ENCODE data around the gene TUBE1. TPM values are rescaled to one million over a fixed set of nuclear protein-coding genes. Genes with fewer than 3 reads are reported as not detected.

The TUBE1 gene
- total RNA-seq, 1 donor = 49.6 TPM

GRCh38 chr6:112029045-112029822, 58.0 kb downstream of the TUBE1 start:
- H3K79me2 ChIP-seq (ENCODE audit: insufficient read depth, low read length) = no peaks in the 10 kb centered on the region
- no peaks in the 10 kb centered on the region for H3K9me3 ChIP-seq (ENCODE audit: low read depth, low read length)
- peak; percentile 89 for TF ChIP-seq CTCF (IDR thresholded peaks at IDR 0.05; ENCODE audit: extremely low read depth, low read depth, low read length)
- no peak overlapping the region for H3K4me2 ChIP-seq (ENCODE audit: insufficient read depth, low read length)
- no peaks in the 10 kb centered on the region for H3K36me3 ChIP-seq (ENCODE audit: insufficient read depth, low read length)
- peaks cover 2% of the 10 kb centered on the region for H3K27me3 ChIP-seq (ENCODE audit: insufficient read depth, low read length)
- no peak overlapping the region for H2AFZ ChIP-seq (ENCODE audit: low read length)
- H3K27ac ChIP-seq (ENCODE audit: low read depth, low read length) = no peak overlapping the region
- peaks cover 11% of the 10 kb centered on the region for H3K4me1 ChIP-seq (ENCODE audit: insufficient read depth, low read length)
- no peaks in the 10 kb centered on the region for H4K20me1 ChIP-seq (ENCODE audit: insufficient read depth, low read length)
- DNase-seq (ENCODE audit: insufficient read length, low spot score, missing footprints) = no peak
- H3K4me3 ChIP-seq (ENCODE audit: insufficient read depth, low read length) = no peak overlapping the region

GRCh38 chr6:112027942-112028674, 59.2 kb downstream of the TUBE1 start:
- no peak for DNase-seq (ENCODE audit: insufficient read length, low spot score, missing footprints)

GRCh38 chr6:112026933-112027332, 60.3 kb downstream of the TUBE1 start:
- no peaks in the 10 kb centered on the region for H3K36me3 ChIP-seq (ENCODE audit: insufficient read depth, low read length)
- H3K27me3 ChIP-seq (ENCODE audit: insufficient read depth, low read length) = peaks cover 2% of the 10 kb centered on the region
- no peaks in the 10 kb centered on the region for H4K20me1 ChIP-seq (ENCODE audit: insufficient read depth, low read length)
- DNase-seq (ENCODE audit: insufficient read length, low spot score, missing footprints) = no peak
- no peak overlapping the region for H3K27ac ChIP-seq (ENCODE audit: low read depth, low read length)
- no peak overlapping the region for H2AFZ ChIP-seq (ENCODE audit: low read length)
- no peaks in the 10 kb centered on the region for H3K9me3 ChIP-seq (ENCODE audit: low read depth, low read length)
- no peak overlapping the region for H3K4me3 ChIP-seq (ENCODE audit: insufficient read depth, low read length)
- H3K79me2 ChIP-seq (ENCODE audit: insufficient read depth, low read length) = no peaks in the 10 kb centered on the region
- H3K4me1 ChIP-seq (ENCODE audit: insufficient read depth, low read length) = peaks cover 6% of the 10 kb centered on the region
- no peak for TF ChIP-seq CTCF (IDR thresholded peaks at IDR 0.05; ENCODE audit: extremely low read depth, low read depth, low read length)
- H3K4me2 ChIP-seq (ENCODE audit: insufficient read depth, low read length) = no peak overlapping the region

More at GRCh38 chr6:112027942-112028674, 59.2 kb downstream of the TUBE1 start:
- Histone ChIP-seq H3K27ac (ENCODE audit: low read depth, low read length) (no peak overlapping the region), H3K4me3 (ENCODE audit: insufficient read depth, low read length) (no peak overlapping the region), H3K36me3 (ENCODE audit: insufficient read depth, low read length) (no peaks in the 10 kb centered on the region), H3K4me1 (ENCODE audit: insufficient read depth, low read length) (peaks cover 6% of the 10 kb centered on the region), H3K9me3 (ENCODE audit: low read depth, low read length) (no peaks in the 10 kb centered on the region), H3K79me2 (ENCODE audit: insufficient read depth, low read length) (no peaks in the 10 kb centered on the region), H4K20me1 (ENCODE audit: insufficient read depth, low read length) (no peaks in the 10 kb centered on the region), H2AFZ (ENCODE audit: low read length) (no peak overlapping the region), H3K27me3 (ENCODE audit: insufficient read depth, low read length) (peaks cover 2% of the 10 kb centered on the region), H3K4me2 (ENCODE audit: insufficient read depth, low read length) (no peak overlapping the region)
- TF ChIP-seq CTCF (IDR thresholded peaks at IDR 0.05; ENCODE audit: extremely low read depth, low read depth, low read length) = no peak

- H2AFZ ChIP-seq (ENCODE audit: low read length) = no peak overlapping the region
- no peaks in the 10 kb centered on the region for H3K9me3 ChIP-seq (ENCODE audit: low read depth, low read length)
- H3K4me3 ChIP-seq (ENCODE audit: insufficient read depth, low read length) = no peak overlapping the region
- H3K4me1 ChIP-seq (ENCODE audit: insufficient read depth, low read length) = peaks cover 10% of the 10 kb centered on the region
- H3K27me3 ChIP-seq (ENCODE audit: insufficient read depth, low read length) = no peaks in the 10 kb centered on the region
- DNase-seq (ENCODE audit: insufficient read length, low spot score, missing footprints) = no peak
- no peak overlapping the region for H3K27ac ChIP-seq (ENCODE audit: low read depth, low read length)
- no peaks in the 10 kb centered on the region for H3K36me3 ChIP-seq (ENCODE audit: insufficient read depth, low read length)
- TF ChIP-seq CTCF (IDR thresholded peaks at IDR 0.05; ENCODE audit: extremely low read depth, low read depth, low read length) = no peak
- no peak overlapping the region for H3K4me2 ChIP-seq (ENCODE audit: insufficient read depth, low read length)
- H4K20me1 ChIP-seq (ENCODE audit: insufficient read depth, low read length) = no peaks in the 10 kb centered on the region
- no peaks in the 10 kb centered on the region for H3K79me2 ChIP-seq (ENCODE audit: insufficient read depth, low read length)
Measured at GRCh38 chr6:112024464-112024863, 62.8 kb downstream of the TUBE1 start.

Data from osteoblast (primary cell).